GM23338 (cell line): ENCODE measurements around the gene ZNF580. TPM values are rescaled to one million over a fixed set of nuclear protein-coding genes. Genes with fewer than 3 reads are reported as not detected.

Experiments used
- ATAC-seq: fragments of 200-7000 bp; cut with Tn5 transposase; 3 replicates; pipeline ENCODE4 v1.9.1; 2020
- DNase-seq: peaks from one replicate; pipeline ENCODE4 v3.0.0-alpha.2; 2015; ENCODE audit warnings: low spot score
- H2AFZ ChIP-seq: fragments of 200-600 bp; sonication (generic); 2 replicates; pipeline ENCODE4 v1.8.0; 2016; ENCODE audit warnings: antibody characterized with exemption, mild to moderate bottlenecking, moderate library complexity
- H3F3A ChIP-seq: fragments of 200-600 bp; sonication (generic); replicated peaks from 2 replicates; pipeline ENCODE4 v1.8.0; 2017; ENCODE audit warnings: antibody characterized with exemption, mixed run types, low read depth
- H3K27ac ChIP-seq: fragments of 200-600 bp; sonication (generic); 2 replicates; pipeline ENCODE4 v1.6.1; 2016; ENCODE audit warnings: low read depth
- H3K27me3 ChIP-seq: fragments of 200-600 bp; sonication (generic); 2 replicates; pipeline ENCODE4 v1.8.0; 2016; ENCODE audit warnings: mild to moderate bottlenecking, mixed run types, moderate library complexity; ENCODE audit not compliant: insufficient read depth
- H3K36me3 ChIP-seq: fragments of 200-600 bp; sonication (generic); 2 replicates; pipeline ENCODE4 v1.8.0; 2016; ENCODE audit warnings: mild to moderate bottlenecking; ENCODE audit not compliant: insufficient read depth
- H3K4me1 ChIP-seq: fragments of 200-600 bp; sonication (generic); 2 replicates; pipeline ENCODE4 v1.8.0; 2016; ENCODE audit warnings: mild to moderate bottlenecking, moderate library complexity; ENCODE audit not compliant: insufficient read depth
- H3K4me2 ChIP-seq: fragments of 200-600 bp; sonication (generic); 2 replicates; pipeline ENCODE4 v1.7.1; 2017; ENCODE audit warnings: mixed run types
- H3K4me3 ChIP-seq: fragments of 200-600 bp; sonication (generic); 2 replicates; pipeline ENCODE4 v1.6.1; 2016; ENCODE audit warnings: mixed run types
- H3K79me2 ChIP-seq: fragments of 200-600 bp; sonication (generic); replicated peaks from 2 replicates; pipeline ENCODE4 v1.8.0; 2017; ENCODE audit warnings: mild to moderate bottlenecking; ENCODE audit not compliant: insufficient read depth
- H3K9me2 ChIP-seq: fragments of 200-600 bp; sonication (generic); 2 replicates; pipeline ENCODE4 v1.8.0; 2017; ENCODE audit not compliant: insufficient read depth
- H4K20me1 ChIP-seq: fragments of 200-600 bp; sonication (generic); replicated peaks from 2 replicates; pipeline ENCODE4 v1.8.0; 2017; ENCODE audit warnings: mild to moderate bottlenecking; ENCODE audit not compliant: insufficient read depth
- H3K27ac Mint-ChIP-seq: 2 replicates; pipeline ENCODE4 v1.8.0; 2020; ENCODE audit warnings: inconsistent platforms, mild to moderate bottlenecking, moderate library complexity, mixed read lengths
- H3K27me3 Mint-ChIP-seq: 3 replicates; pipeline ENCODE4 v1.8.0; 2022; ENCODE audit warnings: low read depth, mild to moderate bottlenecking, moderate library complexity, mixed read lengths, inconsistent platforms; ENCODE audit not compliant: insufficient read depth, poor library complexity
- H3K36me3 Mint-ChIP-seq: 3 replicates; pipeline ENCODE4 v1.8.0; 2021; ENCODE audit warnings: low read depth, mild to moderate bottlenecking, inconsistent platforms, moderate library complexity, mixed read lengths
- H3K4me1 Mint-ChIP-seq: 3 replicates; pipeline ENCODE4 v1.8.0; 2020; ENCODE audit warnings: mild to moderate bottlenecking, inconsistent platforms, mixed read lengths
- H3K4me3 Mint-ChIP-seq: 3 replicates; pipeline ENCODE4 v1.8.0; 2021; ENCODE audit warnings: moderate library complexity, mild to moderate bottlenecking, inconsistent platforms, mixed read lengths
- H3K9me3 Mint-ChIP-seq: 3 replicates; pipeline ENCODE4 v1.8.0; 2020; ENCODE audit warnings: moderate library complexity, mild to moderate bottlenecking, inconsistent platforms, mixed read lengths
- CREB1 ChIP-seq: fragments of 250-450 bp; sonication (Bioruptor Pico); IDR thresholded peaks from 2 replicates; pipeline ENCODE4 v1.5.0; 2020; ENCODE audit warnings: low read depth, mild to moderate bottlenecking, moderate library complexity
- CTCF ChIP-seq, 2 experiments: fragments of 200-600 bp in 1 of 2; sonication (generic) in 1 of 2; conservative IDR thresholded peaks; 2 replicates each; pipeline versions ENCODE4 v1.5.1 to v1.6.1; 2016 to 2017; ENCODE audit warnings: antibody characterized with exemption in 2 of 2, low read depth in 2 of 2, mild to moderate bottlenecking in 2 of 2, moderate library complexity in 1 of 2
- EZH2 ChIP-seq: fragments of 200-600 bp; sonication (generic); IDR thresholded peaks from one replicate; pipeline ENCODE4 v1.8.0; 2017; ENCODE audit warnings: antibody characterized with exemption, mild to moderate bottlenecking, low read depth; ENCODE audit not compliant: unreplicated experiment
- ZNF114 ChIP-seq: fragments of 250-450 bp; sonication (Bioruptor Pico); IDR thresholded peaks from 2 replicates; pipeline ENCODE4 v1.5.0; 2020; ENCODE audit warnings: mild to moderate bottlenecking, moderate library complexity
- ZNF331 ChIP-seq: fragments of 250-450 bp; sonication (Bioruptor Pico); IDR thresholded peaks from 2 replicates; pipeline ENCODE4 v1.5.0; 2020; ENCODE audit warnings: low read depth, mild to moderate bottlenecking, moderate library complexity
- ZNF462 ChIP-seq: fragments of 250-450 bp; sonication (Bioruptor Pico); IDR thresholded peaks from 2 replicates; pipeline ENCODE4 v1.5.0; 2020; ENCODE audit warnings: mild to moderate bottlenecking, moderate library complexity
- polyA plus RNA-seq: library from polyadenylated mRNA; unstranded; fragments of >200 nt; fragmentation: Nextera tagmentation; extraction: Ambion mirVana; gene quantifications from 2 replicates; pipeline ENCODE4 v1.2.1, GENCODE V29; 2016
- total RNA-seq: library from RNA; depleted of rRNA; stranded (reverse); fragments of >200 nt; shearing (Covaris generic); gene quantifications from 2 replicates; pipeline ENCODE4 v1.2.3, GENCODE V29; 2014

The ZNF580 gene
- total and polyA plus RNA-seq, 2 experiments from 2014 or later: 18.7 to 23.6 TPM

- Mint-ChIP-seq H3K4me1 (no peaks in the 10 kb centered on the region), H3K27me3 (peaks cover 7% of the 10 kb centered on the region), H3K27ac (no peak overlapping the region), H3K36me3 (peaks cover 28% of the 10 kb centered on the region), H3K9me3 (no peaks in the 10 kb centered on the region), H3K4me3 (no peak overlapping the region)
- Histone ChIP-seq H3K79me2 (peaks cover 4% of the 10 kb centered on the region; the same call in 1 of the 2 replicates), H2AFZ (no peak overlapping the region), H3K27ac (no peak overlapping the region), H3K36me3 (no peaks in the 10 kb centered on the region), H3K4me3 (no peak overlapping the region), H3K27me3 (no peaks in the 10 kb centered on the region), H3K4me2 (no peak overlapping the region), H3K4me1 (no peaks in the 10 kb centered on the region), H3F3A (no peaks in the 10 kb centered on the region), H3K9me2 (no peaks in the 10 kb centered on the region), H4K20me1 (no peaks in the 10 kb centered on the region; the same call in 1 of the 2 replicates)
- ATAC-seq (no peak), DNase-seq (no peak)
- TF ChIP-seq EZH2 (no peak), ZNF114 (CRISPR knock-in tag) (no peak), ZNF462 (CRISPR knock-in tag) (no peak), CTCF (conservative IDR thresholded peaks at IDR 0.05; ENCODE audit: low read depth in 2 of 2) (no peak), ZNF331 (CRISPR knock-in tag) (no peak), CREB1 (CRISPR knock-in tag) (no peak)
Measured at GRCh38 chr19:55689411-55690108, 48.8 kb downstream of the ZNF580 start.
